Measurements from ENCODE around the gene PSMA3.

PSMA3 gene

GRCh38 chr14:58301416-58301815 lies 56.8 kb downstream of the PSMA3 start:
- TF ChIP-seq ZNF510 (tag by site-specific recombination; IDR thresholded peaks at IDR 0.05; ENCODE audit: insufficient replicate concordance) = no peak
- no peak for TF ChIP-seq ZNF660 (tag by site-specific recombination; IDR thresholded peaks at IDR 0.05)
- no peak for TF ChIP-seq BCL6B (tag by site-specific recombination; IDR thresholded peaks at IDR 0.05)
- no peak for TF ChIP-seq ZNF624 (tag by site-specific recombination; IDR thresholded peaks at IDR 0.05)
- no peak for TF ChIP-seq ZSCAN30 (tag by site-specific recombination; IDR thresholded peaks at IDR 0.05)
- TF ChIP-seq TRIM28 (IDR thresholded peaks at IDR 0.05; ENCODE audit: borderline replicate concordance, low read length) = no peak
- TF ChIP-seq ZNF473 (tag by site-specific recombination; IDR thresholded peaks at IDR 0.05) = no peak
- no peak for TF ChIP-seq ZNF2 (tag by site-specific recombination; IDR thresholded peaks at IDR 0.05)
- no peak for TF ChIP-seq ZBTB20 (tag by site-specific recombination; IDR thresholded peaks at IDR 0.05)
- TF ChIP-seq ZNF549 (tag by site-specific recombination; IDR thresholded peaks at IDR 0.05) = no peak
- ChIA-PET POLR2A (no interaction called here), CTCF (no interaction called here)
- H3K4me3 ChIP-seq (ENCODE audit: low read depth, low read length) = no peak overlapping the region
- peaks cover 21 to 25% of the 10 kb centered on the region in 2 experiments for H3K36me3 ChIP-seq (ENCODE audit: control insufficient read depth in 2 of 2, insufficient read depth in 1 of 2, low read length in 2 of 2)
- H3K27ac ChIP-seq (ENCODE audit: extremely low read depth, low read depth, low read length) = no peak overlapping the region
- peaks cover 9% of the 10 kb centered on the region; the same call in 1 of the 2 replicates for H3K4me1 ChIP-seq (ENCODE audit: control insufficient read depth, insufficient read depth, low read length)
- H3K9me3 ChIP-seq (ENCODE audit: control insufficient read depth, insufficient read depth, low read depth, low read length) = no peaks in the 10 kb centered on the region

DNA sequence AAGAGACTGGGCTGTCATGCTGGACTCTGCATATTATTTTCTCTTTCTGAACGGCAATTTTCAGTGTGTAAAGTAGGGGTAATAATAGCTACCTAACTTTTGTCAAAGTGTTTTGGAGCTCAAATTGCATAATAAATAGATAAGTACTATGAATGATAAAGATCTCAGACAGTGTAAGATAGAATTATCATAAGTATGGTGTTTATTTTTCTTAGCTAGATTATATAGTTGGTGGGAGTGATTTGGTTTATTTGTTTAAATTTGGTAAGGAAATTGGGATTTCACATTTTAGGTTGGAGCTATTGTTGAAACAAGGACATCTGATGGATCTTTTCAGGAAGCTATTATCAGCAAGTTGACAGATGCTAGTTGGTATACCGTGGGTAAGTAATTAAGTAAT lies 61.1 kb downstream of the PSMA3 start:
- POLR2A ChIA-PET = interaction anchor here (2.3 kb wide), 1 partner anchor 8 kb away, joined by 12 read pairs; the partner anchor contains the start of gene ARID4A
- peaks cover 39 to 40% of the 10 kb centered on the region in 2 experiments for H3K36me3 ChIP-seq (ENCODE audit: control insufficient read depth in 2 of 2, insufficient read depth in 1 of 2, low read length in 2 of 2)
- peaks cover 9% of the 10 kb centered on the region; the same call in 1 of the 2 replicates for H3K4me1 ChIP-seq (ENCODE audit: control insufficient read depth, insufficient read depth, low read length)
- no peak overlapping the region for H3K27ac ChIP-seq (ENCODE audit: extremely low read depth, low read depth, low read length)
- TF ChIP-seq ZNF221 (tag by site-specific recombination; IDR thresholded peaks at IDR 0.05; ENCODE audit: borderline replicate concordance) (no peak), ZEB2 (tag by site-specific recombination; IDR thresholded peaks at IDR 0.05) (no peak), ZFP37 (tag by site-specific recombination; IDR thresholded peaks at IDR 0.05) (no peak), ZNF658 (tag by site-specific recombination; IDR thresholded peaks at IDR 0.05) (no peak), ZSCAN16 (tag by site-specific recombination; IDR thresholded peaks at IDR 0.05) (no peak), TCF7L2 (IDR thresholded peaks at IDR 0.05; ENCODE audit: borderline replicate concordance, low read depth, low read length) (no peak), SP7 (tag by site-specific recombination; IDR thresholded peaks at IDR 0.05) (peak; percentile 93), ZNF76 (tag by site-specific recombination; IDR thresholded peaks at IDR 0.05; ENCODE audit: borderline replicate concordance, low read depth) (no peak), ZNF670 (tag by site-specific recombination; IDR thresholded peaks at IDR 0.05; ENCODE audit: low read depth) (no peak), FEZF1 (tag by site-specific recombination; IDR thresholded peaks at IDR 0.05) (peak; percentile 15; the same call in 1 of the 2 replicates), ZNF624 (tag by site-specific recombination; IDR thresholded peaks at IDR 0.05) (no peak), ZFP3 (tag by site-specific recombination; IDR thresholded peaks at IDR 0.05; ENCODE audit: low read depth) (no peak), ZNF629 (tag by site-specific recombination; IDR thresholded peaks at IDR 0.05) (no peak), PRDM6 (tag by site-specific recombination; IDR thresholded peaks at IDR 0.05) (0 out of 2 replicates have a peak, but pooled peaks have one; percentile 27), ZNF549 (tag by site-specific recombination; IDR thresholded peaks at IDR 0.05) (no peak), WT1 (tag by site-specific recombination; IDR thresholded peaks at IDR 0.05) (peak; percentile 65)
- TF ChIP-seq, protein P1, sequence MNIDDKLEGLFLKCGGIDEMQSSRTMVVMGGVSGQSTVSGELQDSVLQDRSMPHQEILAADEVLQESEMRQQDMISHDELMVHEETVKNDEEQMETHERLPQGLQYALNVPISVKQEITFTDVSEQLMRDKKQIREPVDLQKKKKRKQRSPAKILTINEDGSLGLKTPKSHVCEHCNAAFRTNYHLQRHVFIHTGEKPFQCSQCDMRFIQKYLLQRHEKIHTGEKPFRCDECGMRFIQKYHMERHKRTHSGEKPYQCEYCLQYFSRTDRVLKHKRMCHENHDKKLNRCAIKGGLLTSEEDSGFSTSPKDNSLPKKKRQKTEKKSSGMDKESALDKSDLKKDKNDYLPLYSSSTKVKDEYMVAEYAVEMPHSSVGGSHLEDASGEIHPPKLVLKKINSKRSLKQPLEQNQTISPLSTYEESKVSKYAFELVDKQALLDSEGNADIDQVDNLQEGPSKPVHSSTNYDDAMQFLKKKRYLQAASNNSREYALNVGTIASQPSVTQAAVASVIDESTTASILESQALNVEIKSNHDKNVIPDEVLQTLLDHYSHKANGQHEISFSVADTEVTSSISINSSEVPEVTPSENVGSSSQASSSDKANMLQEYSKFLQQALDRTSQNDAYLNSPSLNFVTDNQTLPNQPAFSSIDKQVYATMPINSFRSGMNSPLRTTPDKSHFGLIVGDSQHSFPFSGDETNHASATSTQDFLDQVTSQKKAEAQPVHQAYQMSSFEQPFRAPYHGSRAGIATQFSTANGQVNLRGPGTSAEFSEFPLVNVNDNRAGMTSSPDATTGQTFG (tag by site-specific recombination; IDR thresholded peaks at IDR 0.05; ENCODE audit: borderline replicate concordance) = no peak
- no peaks in the 10 kb centered on the region for H3K9me3 ChIP-seq (ENCODE audit: control insufficient read depth, insufficient read depth, low read depth, low read length)
- CTCF ChIA-PET = no interaction called here
- no peak overlapping the region for H3K4me3 ChIP-seq (ENCODE audit: low read depth, low read length)

Data from HEK293 (cell line).